Measurements from ENCODE around the gene RAB27A. TPM values are rescaled to one million over a fixed set of nuclear protein-coding genes. Genes with fewer than 3 reads are reported as not detected.

The RAB27A gene
- total and polyA plus RNA-seq, 9 of the 15 experiments (the other 6 are each of a cell fraction or from before 2014, with no cell fraction given) = 31.5 to 171 (median 80.4) TPM

GRCh38 chr15:55289746-55290527 lies at the start of gene RAB27A (continued):
- TF ChIP-seq, protein P1, sequence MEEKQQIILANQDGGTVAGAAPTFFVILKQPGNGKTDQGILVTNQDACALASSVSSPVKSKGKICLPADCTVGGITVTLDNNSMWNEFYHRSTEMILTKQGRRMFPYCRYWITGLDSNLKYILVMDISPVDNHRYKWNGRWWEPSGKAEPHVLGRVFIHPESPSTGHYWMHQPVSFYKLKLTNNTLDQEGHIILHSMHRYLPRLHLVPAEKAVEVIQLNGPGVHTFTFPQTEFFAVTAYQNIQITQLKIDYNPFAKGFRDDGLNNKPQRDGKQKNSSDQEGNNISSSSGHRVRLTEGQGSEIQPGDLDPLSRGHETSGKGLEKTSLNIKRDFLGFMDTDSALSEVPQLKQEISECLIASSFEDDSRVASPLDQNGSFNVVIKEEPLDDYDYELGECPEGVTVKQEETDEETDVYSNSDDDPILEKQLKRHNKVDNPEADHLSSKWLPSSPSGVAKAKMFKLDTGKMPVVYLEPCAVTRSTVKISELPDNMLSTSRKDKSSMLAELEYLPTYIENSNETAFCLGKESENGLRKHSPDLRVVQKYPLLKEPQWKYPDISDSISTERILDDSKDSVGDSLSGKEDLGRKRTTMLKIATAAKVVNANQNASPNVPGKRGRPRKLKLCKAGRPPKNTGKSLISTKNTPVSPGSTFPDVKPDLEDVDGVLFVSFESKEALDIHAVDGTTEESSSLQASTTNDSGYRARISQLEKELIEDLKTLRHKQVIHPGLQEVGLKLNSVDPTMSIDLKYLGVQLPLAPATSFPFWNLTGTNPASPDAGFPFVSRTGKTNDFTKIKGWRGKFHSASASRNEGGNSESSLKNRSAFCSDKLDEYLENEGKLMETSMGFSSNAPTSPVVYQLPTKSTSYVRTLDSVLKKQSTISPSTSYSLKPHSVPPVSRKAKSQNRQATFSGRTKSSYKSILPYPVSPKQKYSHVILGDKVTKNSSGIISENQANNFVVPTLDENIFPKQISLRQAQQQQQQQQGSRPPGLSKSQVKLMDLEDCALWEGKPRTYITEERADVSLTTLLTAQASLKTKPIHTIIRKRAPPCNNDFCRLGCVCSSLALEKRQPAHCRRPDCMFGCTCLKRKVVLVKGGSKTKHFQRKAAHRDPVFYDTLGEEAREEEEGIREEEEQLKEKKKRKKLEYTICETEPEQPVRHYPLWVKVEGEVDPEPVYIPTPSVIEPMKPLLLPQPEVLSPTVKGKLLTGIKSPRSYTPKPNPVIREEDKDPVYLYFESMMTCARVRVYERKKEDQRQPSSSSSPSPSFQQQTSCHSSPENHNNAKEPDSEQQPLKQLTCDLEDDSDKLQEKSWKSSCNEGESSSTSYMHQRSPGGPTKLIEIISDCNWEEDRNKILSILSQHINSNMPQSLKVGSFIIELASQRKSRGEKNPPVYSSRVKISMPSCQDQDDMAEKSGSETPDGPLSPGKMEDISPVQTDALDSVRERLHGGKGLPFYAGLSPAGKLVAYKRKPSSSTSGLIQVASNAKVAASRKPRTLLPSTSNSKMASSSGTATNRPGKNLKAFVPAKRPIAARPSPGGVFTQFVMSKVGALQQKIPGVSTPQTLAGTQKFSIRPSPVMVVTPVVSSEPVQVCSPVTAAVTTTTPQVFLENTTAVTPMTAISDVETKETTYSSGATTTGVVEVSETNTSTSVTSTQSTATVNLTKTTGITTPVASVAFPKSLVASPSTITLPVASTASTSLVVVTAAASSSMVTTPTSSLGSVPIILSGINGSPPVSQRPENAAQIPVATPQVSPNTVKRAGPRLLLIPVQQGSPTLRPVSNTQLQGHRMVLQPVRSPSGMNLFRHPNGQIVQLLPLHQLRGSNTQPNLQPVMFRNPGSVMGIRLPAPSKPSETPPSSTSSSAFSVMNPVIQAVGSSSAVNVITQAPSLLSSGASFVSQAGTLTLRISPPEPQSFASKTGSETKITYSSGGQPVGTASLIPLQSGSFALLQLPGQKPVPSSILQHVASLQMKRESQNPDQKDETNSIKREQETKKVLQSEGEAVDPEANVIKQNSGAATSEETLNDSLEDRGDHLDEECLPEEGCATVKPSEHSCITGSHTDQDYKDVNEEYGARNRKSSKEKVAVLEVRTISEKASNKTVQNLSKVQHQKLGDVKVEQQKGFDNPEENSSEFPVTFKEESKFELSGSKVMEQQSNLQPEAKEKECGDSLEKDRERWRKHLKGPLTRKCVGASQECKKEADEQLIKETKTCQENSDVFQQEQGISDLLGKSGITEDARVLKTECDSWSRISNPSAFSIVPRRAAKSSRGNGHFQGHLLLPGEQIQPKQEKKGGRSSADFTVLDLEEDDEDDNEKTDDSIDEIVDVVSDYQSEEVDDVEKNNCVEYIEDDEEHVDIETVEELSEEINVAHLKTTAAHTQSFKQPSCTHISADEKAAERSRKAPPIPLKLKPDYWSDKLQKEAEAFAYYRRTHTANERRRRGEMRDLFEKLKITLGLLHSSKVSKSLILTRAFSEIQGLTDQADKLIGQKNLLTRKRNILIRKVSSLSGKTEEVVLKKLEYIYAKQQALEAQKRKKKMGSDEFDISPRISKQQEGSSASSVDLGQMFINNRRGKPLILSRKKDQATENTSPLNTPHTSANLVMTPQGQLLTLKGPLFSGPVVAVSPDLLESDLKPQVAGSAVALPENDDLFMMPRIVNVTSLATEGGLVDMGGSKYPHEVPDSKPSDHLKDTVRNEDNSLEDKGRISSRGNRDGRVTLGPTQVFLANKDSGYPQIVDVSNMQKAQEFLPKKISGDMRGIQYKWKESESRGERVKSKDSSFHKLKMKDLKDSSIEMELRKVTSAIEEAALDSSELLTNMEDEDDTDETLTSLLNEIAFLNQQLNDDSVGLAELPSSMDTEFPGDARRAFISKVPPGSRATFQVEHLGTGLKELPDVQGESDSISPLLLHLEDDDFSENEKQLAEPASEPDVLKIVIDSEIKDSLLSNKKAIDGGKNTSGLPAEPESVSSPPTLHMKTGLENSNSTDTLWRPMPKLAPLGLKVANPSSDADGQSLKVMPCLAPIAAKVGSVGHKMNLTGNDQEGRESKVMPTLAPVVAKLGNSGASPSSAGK (IDR thresholded peaks at IDR 0.05) = no peak
- TF ChIP-seq ZNF57 (CRISPR knock-in tag; IDR thresholded peaks at IDR 0.05) (no peak), ZNF175 (CRISPR knock-in tag; IDR thresholded peaks at IDR 0.05; ENCODE audit: low read depth) (no peak), ZNF354B (CRISPR knock-in tag; IDR thresholded peaks at IDR 0.05) (no peak), ZC3H8 (IDR thresholded peaks at IDR 0.05) (no peak), MIER1 (IDR thresholded peaks at IDR 0.05; ENCODE audit: low read depth) (no peak), E2F8 (IDR thresholded peaks at IDR 0.05; ENCODE audit: low read depth, partially characterized antibody) (peak; percentile 65), TRIM24 (IDR thresholded peaks at IDR 0.05) (no peak), ATF2 (CRISPR knock-in tag; IDR thresholded peaks at IDR 0.05) (no peak), ZFP1 (CRISPR knock-in tag; IDR thresholded peaks at IDR 0.05) (no peak)
- TF ChIP-seq, protein P2, sequence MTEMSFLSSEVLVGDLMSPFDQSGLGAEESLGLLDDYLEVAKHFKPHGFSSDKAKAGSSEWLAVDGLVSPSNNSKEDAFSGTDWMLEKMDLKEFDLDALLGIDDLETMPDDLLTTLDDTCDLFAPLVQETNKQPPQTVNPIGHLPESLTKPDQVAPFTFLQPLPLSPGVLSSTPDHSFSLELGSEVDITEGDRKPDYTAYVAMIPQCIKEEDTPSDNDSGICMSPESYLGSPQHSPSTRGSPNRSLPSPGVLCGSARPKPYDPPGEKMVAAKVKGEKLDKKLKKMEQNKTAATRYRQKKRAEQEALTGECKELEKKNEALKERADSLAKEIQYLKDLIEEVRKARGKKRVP (CRISPR knock-in tag; IDR thresholded peaks at IDR 0.05) = no peak
